Type B pancreatic cell (in vitro differentiated cells): Measurements from ENCODE around the gene COQ8B. TPM values are rescaled to one million over a fixed set of nuclear protein-coding genes. Genes with fewer than 3 reads are reported as not detected.

Experiments
- DNase-seq: peaks from one replicate; pipeline ENCODE4 v3.0.0; 2021; ENCODE audit warnings: mixed read lengths; ENCODE audit not compliant: unreplicated experiment; ENCODE audit errors: extremely low spot score
- H3K27ac Mint-ChIP-seq: 2 replicates; pipeline ENCODE4 v1.8.0; 2021; ENCODE audit warnings: mild to moderate bottlenecking, mixed read lengths
- H3K27me3 Mint-ChIP-seq: 2 replicates; pipeline ENCODE4 v1.8.0; 2021; ENCODE audit warnings: mixed read lengths
- H3K36me3 Mint-ChIP-seq: 2 replicates; pipeline ENCODE4 v1.8.0; 2021; ENCODE audit warnings: mixed read lengths
- H3K4me1 Mint-ChIP-seq: one replicate; pipeline ENCODE4 v1.8.0; 2021; ENCODE audit warnings: mixed read lengths; ENCODE audit not compliant: unreplicated experiment
- H3K4me3 Mint-ChIP-seq: 2 replicates; pipeline ENCODE4 v1.8.0; 2021; ENCODE audit warnings: mild to moderate bottlenecking, mixed read lengths
- H3K9me3 Mint-ChIP-seq: 2 replicates; pipeline ENCODE4 v1.8.0; 2021; ENCODE audit warnings: mixed read lengths
- total RNA-seq: library from RNA; stranded (reverse); gene quantifications from 2 replicates; pipeline ENCODE4 v1.2.1, GENCODE V29; 2021; ENCODE audit warnings: low replicate concordance
- TF ChIP-seq, protein P1 (sequence below): fragments of 200-600 bp; sonication (generic); conservative IDR thresholded peaks from 2 replicates; pipeline ENCODE4 v1.5.0; 2021; ENCODE audit warnings: antibody characterized with exemption, mild to moderate bottlenecking

Gene COQ8B
- total RNA-seq, 1 donor from 2014 or later = 48.4 TPM

DNA sequence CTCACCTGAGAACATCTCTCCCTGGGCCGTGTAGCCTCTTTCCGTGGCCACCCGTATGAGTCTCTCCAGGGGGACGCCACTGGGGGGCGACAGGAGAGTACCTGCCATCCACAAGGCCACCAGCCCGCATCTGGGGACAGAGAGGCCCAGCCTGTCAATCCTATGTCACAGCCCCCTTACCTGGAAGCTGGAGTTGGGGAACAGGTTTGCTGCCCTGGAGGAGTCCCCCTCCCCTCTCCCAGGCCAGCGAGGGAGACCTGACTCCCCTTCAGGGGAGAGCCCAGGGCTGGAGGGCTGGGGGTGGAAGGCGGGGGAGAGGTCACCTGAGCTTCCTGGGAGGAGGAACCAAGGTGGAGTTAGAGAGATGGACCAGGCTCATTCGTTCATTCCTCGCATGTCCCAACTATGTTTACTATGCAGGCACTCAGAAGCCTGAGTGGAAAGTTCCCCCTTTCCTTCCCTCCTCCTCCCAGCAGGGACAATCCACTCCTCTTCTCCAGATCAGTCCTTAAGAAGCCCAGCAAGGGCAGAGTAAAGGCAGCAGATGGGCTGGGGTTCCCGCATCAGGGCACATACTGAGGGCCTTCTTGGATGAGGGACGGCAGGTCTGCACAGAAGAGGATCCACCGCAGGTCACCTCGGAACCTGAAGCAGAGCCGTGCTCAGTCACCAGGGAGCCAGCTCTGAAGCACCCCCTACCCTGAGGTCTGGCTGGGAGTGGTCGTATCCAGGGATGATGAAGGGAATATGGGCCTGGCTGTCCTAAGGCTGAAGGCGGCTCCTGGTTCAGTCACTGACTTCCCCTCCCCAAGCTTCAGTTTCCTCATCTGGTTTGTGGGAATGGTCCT, 28.1 kb upstream of the COQ8B start:
- H3K4me3 Mint-ChIP-seq = no peak overlapping the region

DNA sequence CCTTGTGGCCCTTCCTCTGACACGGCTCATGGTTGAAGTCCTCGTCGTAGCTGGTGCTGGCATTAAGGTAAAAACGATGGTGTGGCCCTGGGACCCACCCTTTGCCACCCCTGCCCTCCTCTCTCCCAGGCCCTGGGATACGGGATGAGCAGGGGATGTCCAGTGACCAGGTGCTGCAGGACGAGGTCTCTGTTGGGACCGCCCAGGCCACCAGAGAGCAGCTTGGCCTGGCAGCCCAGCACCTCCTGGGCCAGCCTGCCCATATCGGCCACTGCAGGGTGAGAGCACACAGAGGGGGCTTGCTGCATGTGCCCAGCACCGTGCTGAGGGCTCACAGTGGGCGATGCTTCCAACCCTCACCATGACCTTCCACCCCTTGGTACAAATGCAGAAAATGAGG, 27.2 kb upstream of the COQ8B start:
- Mint-ChIP-seq H3K36me3 (peaks cover under 1% of the 10 kb centered on the region), H3K27ac (no peak overlapping the region), H3K9me3 (no peaks in the 10 kb centered on the region), H3K27me3 (no peaks in the 10 kb centered on the region), H3K4me3 (no peak overlapping the region), H3K4me1 (peaks cover 12% of the 10 kb centered on the region)
- no peak for DNase-seq
- TF ChIP-seq, protein P1, sequence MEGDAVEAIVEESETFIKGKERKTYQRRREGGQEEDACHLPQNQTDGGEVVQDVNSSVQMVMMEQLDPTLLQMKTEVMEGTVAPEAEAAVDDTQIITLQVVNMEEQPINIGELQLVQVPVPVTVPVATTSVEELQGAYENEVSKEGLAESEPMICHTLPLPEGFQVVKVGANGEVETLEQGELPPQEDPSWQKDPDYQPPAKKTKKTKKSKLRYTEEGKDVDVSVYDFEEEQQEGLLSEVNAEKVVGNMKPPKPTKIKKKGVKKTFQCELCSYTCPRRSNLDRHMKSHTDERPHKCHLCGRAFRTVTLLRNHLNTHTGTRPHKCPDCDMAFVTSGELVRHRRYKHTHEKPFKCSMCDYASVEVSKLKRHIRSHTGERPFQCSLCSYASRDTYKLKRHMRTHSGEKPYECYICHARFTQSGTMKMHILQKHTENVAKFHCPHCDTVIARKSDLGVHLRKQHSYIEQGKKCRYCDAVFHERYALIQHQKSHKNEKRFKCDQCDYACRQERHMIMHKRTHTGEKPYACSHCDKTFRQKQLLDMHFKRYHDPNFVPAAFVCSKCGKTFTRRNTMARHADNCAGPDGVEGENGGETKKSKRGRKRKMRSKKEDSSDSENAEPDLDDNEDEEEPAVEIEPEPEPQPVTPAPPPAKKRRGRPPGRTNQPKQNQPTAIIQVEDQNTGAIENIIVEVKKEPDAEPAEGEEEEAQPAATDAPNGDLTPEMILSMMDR = no peak

More for the DNA sequence above, 28.1 kb upstream of the COQ8B start:
- no peak for DNase-seq
- peak overlapping the region; percentile 53 for H3K27ac Mint-ChIP-seq
- peaks cover 15% of the 10 kb centered on the region for H3K4me1 Mint-ChIP-seq
- H3K36me3 Mint-ChIP-seq = no peaks in the 10 kb centered on the region
- H3K9me3 Mint-ChIP-seq = no peaks in the 10 kb centered on the region
- H3K27me3 Mint-ChIP-seq = no peaks in the 10 kb centered on the region
- TF ChIP-seq, protein P1 = peak; percentile 30

DNA sequence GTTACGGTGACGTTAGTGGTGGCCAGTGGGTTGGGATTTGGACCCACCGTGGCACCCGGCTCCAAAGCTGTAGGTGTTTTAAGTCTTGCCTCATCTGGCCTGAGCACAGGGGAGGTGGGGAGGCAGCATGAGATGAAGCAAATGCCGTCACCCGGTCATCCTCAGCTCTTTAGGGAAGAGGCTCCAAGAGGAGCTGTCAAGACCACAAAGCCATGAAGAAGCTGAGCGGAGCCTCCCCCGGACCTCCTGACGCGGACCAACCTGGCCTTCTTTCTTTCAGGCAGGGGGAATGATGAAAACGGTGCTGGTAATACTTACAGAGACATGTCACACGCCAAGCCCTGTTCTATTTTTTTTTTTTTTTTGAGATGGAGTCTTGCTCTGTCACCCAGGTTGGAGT, 26.2 kb upstream of the COQ8B start:
- no peaks in the 10 kb centered on the region for H3K9me3 Mint-ChIP-seq
- DNase-seq = no peak
- H3K4me3 Mint-ChIP-seq = no peak overlapping the region
- H3K4me1 Mint-ChIP-seq = peaks cover 7% of the 10 kb centered on the region
- no peak overlapping the region for H3K27ac Mint-ChIP-seq
- H3K36me3 Mint-ChIP-seq = peaks cover 4% of the 10 kb centered on the region
- no peaks in the 10 kb centered on the region for H3K27me3 Mint-ChIP-seq
- TF ChIP-seq, protein P1 = no peak

DNA sequence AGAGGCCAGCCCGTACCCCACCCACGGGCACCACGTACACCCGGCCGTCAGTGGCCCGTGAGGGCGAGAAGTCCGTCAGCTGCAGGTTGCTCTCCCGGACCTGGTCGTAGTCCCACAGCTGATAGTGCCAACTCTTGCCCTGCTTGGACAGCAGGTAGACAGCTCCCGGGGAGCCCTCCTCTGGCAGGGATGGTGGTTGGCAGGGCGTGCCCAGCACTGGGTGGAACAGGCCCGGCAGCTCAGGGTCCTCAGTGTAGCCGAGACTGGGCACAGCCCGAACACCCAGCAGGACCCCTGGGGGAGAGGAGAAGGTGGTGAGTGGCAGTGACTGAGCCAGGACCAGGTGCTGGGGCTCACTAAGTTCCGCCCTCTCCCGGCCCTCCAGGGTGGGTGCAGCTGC, 25.8 kb upstream of the COQ8B start:
- H3K27ac Mint-ChIP-seq = no peak overlapping the region
- peaks cover 7% of the 10 kb centered on the region for H3K4me1 Mint-ChIP-seq
- TF ChIP-seq, protein P1 = no peak
- DNase-seq = no peak
- H3K4me3 Mint-ChIP-seq = no peak overlapping the region
- no peaks in the 10 kb centered on the region for H3K27me3 Mint-ChIP-seq
- no peaks in the 10 kb centered on the region for H3K9me3 Mint-ChIP-seq
- H3K36me3 Mint-ChIP-seq = peaks cover 4% of the 10 kb centered on the region

DNA sequence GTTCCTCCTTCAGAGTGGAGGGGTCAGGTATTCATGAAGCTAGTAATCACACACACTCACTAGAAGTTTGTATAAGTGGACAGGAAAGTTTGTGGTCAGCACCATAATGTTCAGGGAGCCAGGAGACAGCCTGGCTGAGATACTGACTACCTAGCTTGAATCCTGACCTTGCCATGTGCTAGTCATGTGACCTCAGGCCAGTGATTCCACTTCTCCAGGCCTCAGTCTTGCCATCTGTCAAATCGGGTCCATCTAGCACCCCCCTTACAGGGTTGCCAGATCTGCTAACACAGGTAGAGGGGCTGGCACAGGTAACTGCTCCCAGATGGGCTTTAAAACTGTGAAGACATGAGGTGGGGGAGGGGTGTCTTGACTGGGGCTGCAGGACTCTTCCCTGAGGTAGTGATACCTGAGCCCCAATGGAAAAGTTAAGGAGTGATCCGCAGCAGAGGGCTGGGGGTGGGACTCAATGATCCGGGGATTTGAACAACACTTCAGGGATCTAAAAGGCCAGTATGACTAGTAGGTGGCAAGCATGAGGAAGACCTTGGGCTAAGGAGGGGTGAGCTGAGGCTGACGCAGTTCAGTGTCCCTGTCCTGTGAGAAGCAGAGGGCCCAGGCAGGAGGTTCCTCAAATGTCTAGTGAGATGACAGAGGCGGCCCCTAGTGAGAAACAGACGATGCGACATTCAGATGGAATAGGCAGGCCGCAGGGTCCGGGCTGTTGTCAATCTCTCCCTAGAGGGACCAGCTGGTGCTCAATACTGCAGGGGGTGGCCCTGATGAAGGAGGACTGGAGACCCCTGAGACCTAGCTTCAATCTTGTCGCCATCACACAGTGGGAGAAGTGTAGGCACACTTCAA, 25.1 kb upstream of the COQ8B start:
- Mint-ChIP-seq H3K9me3 (no peaks in the 10 kb centered on the region), H3K4me1 (peaks cover 7% of the 10 kb centered on the region), H3K36me3 (peaks cover 4% of the 10 kb centered on the region), H3K27ac (peak overlapping the region; percentile 61), H3K4me3 (no peak overlapping the region), H3K27me3 (no peaks in the 10 kb centered on the region)
- DNase-seq = no peak
- TF ChIP-seq, protein P1 = no peak
